HEK293 (cell line): ENCODE measurements around the gene SAE1.

Source experiments
- GFI1B ChIP-seq: fragments of 450-650 bp; formaldehyde crosslinking; IDR thresholded peaks from 2 replicates; pipeline ENCODE4 v1.5.1; 2016; ENCODE audit warnings: missing biosample characterization, missing genetic modification characterization
- GLI4 ChIP-seq: fragments of 450-650 bp; formaldehyde crosslinking; IDR thresholded peaks from 2 replicates; pipeline ENCODE4 v1.5.1; 2016; ENCODE audit warnings: missing biosample characterization, missing genetic modification characterization
- HOXC10 ChIP-seq: sonication (generic); formaldehyde crosslinking; IDR thresholded peaks from 2 replicates; pipeline ENCODE4 v1.8.1; 2023; ENCODE audit warnings: mild to moderate bottlenecking, missing genetic modification reagents
- HOXD13 ChIP-seq: sonication (generic); formaldehyde crosslinking; IDR thresholded peaks from 2 replicates; pipeline ENCODE4 v1.8.0; 2022; ENCODE audit warnings: missing genetic modification reagents, borderline replicate concordance
- KLF9 ChIP-seq: fragments of 450-650 bp; formaldehyde crosslinking; IDR thresholded peaks from 2 replicates; pipeline ENCODE4 v1.5.1; 2016; ENCODE audit warnings: missing biosample characterization, missing genetic modification characterization, low read depth
- MZF1 ChIP-seq: fragments of 450-650 bp; formaldehyde crosslinking; IDR thresholded peaks from 2 replicates; pipeline ENCODE4 v1.5.1; 2017; ENCODE audit warnings: missing biosample characterization, missing genetic modification characterization, borderline replicate concordance
- PBX3 ChIP-seq: sonication (generic); formaldehyde crosslinking; IDR thresholded peaks from 2 replicates; pipeline ENCODE4 v1.8.1; 2022; ENCODE audit warnings: mild to moderate bottlenecking, moderate library complexity, missing genetic modification reagents
- PRDM4 ChIP-seq: fragments of 450-650 bp; formaldehyde crosslinking; IDR thresholded peaks from 2 replicates; pipeline ENCODE4 v1.5.1; 2017; ENCODE audit warnings: missing biosample characterization, missing genetic modification characterization
- SETDB1 ChIP-seq: IDR thresholded peaks from one replicate; pipeline ENCODE4 v1.6.1; 2017; ENCODE audit warnings: mild to moderate bottlenecking, low read length, moderate library complexity, mixed read lengths; ENCODE audit not compliant: insufficient read length
- WT1 ChIP-seq: fragments of 450-650 bp; formaldehyde crosslinking; IDR thresholded peaks from 2 replicates; pipeline ENCODE4 v1.5.1; 2016; ENCODE audit warnings: missing biosample characterization, missing genetic modification characterization
- YY1 ChIP-seq: fragments of 450-650 bp; formaldehyde crosslinking; IDR thresholded peaks from 2 replicates; pipeline ENCODE4 v1.5.1; 2018; ENCODE audit warnings: missing biosample characterization, missing genetic modification characterization
- ZBTB10 ChIP-seq: fragments of 450-650 bp; formaldehyde crosslinking; IDR thresholded peaks from 2 replicates; pipeline ENCODE4 v1.5.1; 2016; ENCODE audit warnings: missing biosample characterization, missing genetic modification characterization
- ZFP3 ChIP-seq: fragments of 450-650 bp; formaldehyde crosslinking; IDR thresholded peaks from 2 replicates; pipeline ENCODE4 v1.5.1; 2016; ENCODE audit warnings: low read depth, missing biosample characterization, missing genetic modification characterization
- ZFP41 ChIP-seq: fragments of 450-650 bp; formaldehyde crosslinking; IDR thresholded peaks from 2 replicates; pipeline ENCODE4 v1.5.1; 2016; ENCODE audit warnings: missing biosample characterization, missing genetic modification characterization, borderline replicate concordance
- ZNF138 ChIP-seq: fragments of 450-650 bp; formaldehyde crosslinking; IDR thresholded peaks from 2 replicates; pipeline ENCODE4 v1.5.1; 2016; ENCODE audit warnings: missing biosample characterization, missing genetic modification characterization, borderline replicate concordance
- ZNF169 ChIP-seq: fragments of 450-650 bp; formaldehyde crosslinking; IDR thresholded peaks from 2 replicates; pipeline ENCODE4 v1.5.1; 2016; ENCODE audit warnings: missing biosample characterization, missing genetic modification characterization
- ZNF19 ChIP-seq: fragments of 450-650 bp; formaldehyde crosslinking; IDR thresholded peaks from 2 replicates; pipeline ENCODE4; 2016; ENCODE audit warnings: missing biosample characterization, missing genetic modification characterization, low read depth
- ZNF23 ChIP-seq: fragments of 450-650 bp; formaldehyde crosslinking; IDR thresholded peaks from 2 replicates; pipeline ENCODE4 v1.5.1; 2016; ENCODE audit warnings: missing biosample characterization, missing genetic modification characterization, borderline replicate concordance
- ZNF274 ChIP-seq, 2 experiments: fragments of 200-500 bp in 1 of 2; fragments of 450-650 bp in 1 of 2; sonication (Bioruptor generic) in 1 of 2; formaldehyde crosslinking in 1 of 2; IDR thresholded peaks; 2 replicates each; pipeline versions ENCODE4 v1.5.1 to v1.6.1; 2014 to 2016; ENCODE audit warnings: borderline replicate concordance in 1 of 2, inconsistent platforms in 1 of 2, low read length in 1 of 2, missing biosample characterization in 1 of 2, missing genetic modification characterization in 1 of 2
- ZNF354C ChIP-seq: fragments of 450-650 bp; formaldehyde crosslinking; IDR thresholded peaks from 2 replicates; pipeline ENCODE4 v1.5.1; 2016; ENCODE audit warnings: missing biosample characterization, missing genetic modification characterization, low read depth, borderline replicate concordance
- ZNF423 ChIP-seq: fragments of 450-650 bp; formaldehyde crosslinking; IDR thresholded peaks from 2 replicates; pipeline ENCODE4 v1.5.1; 2016; ENCODE audit warnings: missing biosample characterization, missing genetic modification characterization
- ZNF501 ChIP-seq: fragments of 450-650 bp; formaldehyde crosslinking; IDR thresholded peaks from 2 replicates; pipeline ENCODE4 v1.5.1; 2016; ENCODE audit warnings: missing biosample characterization, missing genetic modification characterization
- ZNF513 ChIP-seq: fragments of 450-650 bp; IDR thresholded peaks from 2 replicates; pipeline ENCODE4 v1.5.1; 2018; ENCODE audit warnings: missing biosample characterization, missing genetic modification characterization
- ZNF514 ChIP-seq: fragments of 450-650 bp; formaldehyde crosslinking; IDR thresholded peaks from 2 replicates; pipeline ENCODE4 v1.5.1; 2016; ENCODE audit warnings: missing biosample characterization, missing genetic modification characterization
- ZNF555 ChIP-seq: fragments of 450-650 bp; formaldehyde crosslinking; conservative IDR thresholded peaks from 2 replicates; pipeline ENCODE4 v1.5.1; 2017; ENCODE audit warnings: missing biosample characterization, mild to moderate bottlenecking, missing genetic modification characterization, inconsistent platforms
- ZNF558 ChIP-seq: fragments of 450-650 bp; formaldehyde crosslinking; IDR thresholded peaks from 2 replicates; pipeline ENCODE4 v1.5.1; 2016; ENCODE audit warnings: missing biosample characterization, missing genetic modification characterization
- ZNF561 ChIP-seq: fragments of 450-650 bp; IDR thresholded peaks from 2 replicates; pipeline ENCODE4 v1.5.1; 2018; ENCODE audit warnings: missing biosample characterization, missing genetic modification characterization, borderline replicate concordance
- ZNF692 ChIP-seq: fragments of 450-650 bp; formaldehyde crosslinking; IDR thresholded peaks from 2 replicates; pipeline ENCODE4 v1.5.1; 2016; ENCODE audit warnings: missing biosample characterization, missing genetic modification characterization
- ZNF747 ChIP-seq: fragments of 450-650 bp; formaldehyde crosslinking; IDR thresholded peaks from 2 replicates; pipeline ENCODE4 v1.5.1; 2016; ENCODE audit warnings: missing biosample characterization, missing genetic modification characterization
- ZNF791 ChIP-seq: fragments of 450-650 bp; formaldehyde crosslinking; IDR thresholded peaks from 2 replicates; pipeline ENCODE4 v1.5.1; 2016; ENCODE audit warnings: missing biosample characterization, missing genetic modification characterization
- ZNF843 ChIP-seq: fragments of 450-650 bp; formaldehyde crosslinking; IDR thresholded peaks from 2 replicates; pipeline ENCODE4 v1.5.1; 2016; ENCODE audit warnings: missing biosample characterization, missing genetic modification characterization

SAE1 gene

GRCh38 chr19:47232422-47233211 is 102.0 kb downstream of the SAE1 start (continued):
- TF ChIP-seq ZBTB10 (tag by site-specific recombination) (peak; percentile 51; the same call in 1 of the 2 replicates), ZNF138 (tag by site-specific recombination) (no peak), SETDB1 (no peak), ZNF558 (peak; percentile 65; the same call in 1 of the 2 replicates), ZNF561 (no peak), ZFP3 (no peak), ZFP41 (tag by site-specific recombination) (no peak), HOXC10 (CRISPR knock-in tag) (no peak), ZNF843 (0 out of 2 replicates have a peak, but pooled peaks have one; percentile 35), GLI4 (tag by site-specific recombination) (no peak), GFI1B (no peak), KLF9 (tag by site-specific recombination) (no peak), PRDM4 (tag by site-specific recombination) (no peak), MZF1 (tag by site-specific recombination) (no peak), YY1 (tag by site-specific recombination) (no peak), ZNF23 (tag by site-specific recombination) (no peak), HOXD13 (CRISPR knock-in tag) (no peak), ZNF354C (tag by site-specific recombination) (no peak), PBX3 (CRISPR knock-in tag) (no peak), ZNF747 (tag by site-specific recombination) (no peak), WT1 (tag by site-specific recombination) (no peak), ZNF19 (no peak), ZNF513 (tag by site-specific recombination) (no peak), ZNF423 (no peak), ZNF555 (tag by site-specific recombination) (no peak), ZNF169 (no peak), ZNF501 (tag by site-specific recombination) (no peak), ZNF791 (tag by site-specific recombination) (no peak), ZNF692 (tag by site-specific recombination) (peak; percentile 66), ZNF514 (tag by site-specific recombination) (no peak), ZNF274 (IDR thresholded peaks at IDR 0.05; ENCODE audit: low read length) (no peak), ZNF274 (tag by site-specific recombination; IDR thresholded peaks at IDR 0.05; ENCODE audit: borderline replicate concordance) (no peak)
